T-helper 17 cell (primary cell): ENCODE data around the gene ZNF555. TPM values are rescaled to one million over a fixed set of nuclear protein-coding genes. Genes with fewer than 3 reads are reported as not detected.

Experiments
- ATAC-seq: fragments of 150-1000 bp; cut with Tn5 transposase; 2 replicates; pipeline ENCODE4 v1.10.0; 2021; ENCODE audit warnings: mild to moderate bottlenecking, moderate library complexity
- DNase-seq, 3 donors: peaks; one replicate each; pipeline versions ENCODE4 v3.0.0 to v3.0.0-alpha.2; 2020 to 2021
- H3K9me3 ChIP-seq: one replicate; pipeline ENCODE4 v1.7.0; 2013; ENCODE audit warnings: low read length, mild to moderate bottlenecking; ENCODE audit not compliant: control insufficient read depth, poor library complexity, severe bottlenecking
- H3K27ac Mint-ChIP-seq: one replicate; pipeline ENCODE4 v1.8.0; 2022; ENCODE audit warnings: mild to moderate bottlenecking, moderate library complexity, mixed read lengths
- H3K27me3 Mint-ChIP-seq: one replicate; pipeline ENCODE4 v1.8.0; 2022; ENCODE audit warnings: mixed read lengths
- H3K36me3 Mint-ChIP-seq: one replicate; pipeline ENCODE4 v1.8.0; 2022; ENCODE audit warnings: low read depth, mixed read lengths
- H3K4me1 Mint-ChIP-seq: one replicate; pipeline ENCODE4 v1.8.0; 2022; ENCODE audit warnings: mild to moderate bottlenecking, mixed read lengths
- H3K4me3 Mint-ChIP-seq: one replicate; pipeline ENCODE4 v1.8.0; 2022; ENCODE audit warnings: mild to moderate bottlenecking, moderate library complexity, mixed read lengths
- total RNA-seq, 4 donors: library from RNA in 2 of 4; stranded (reverse) in 2 of 4; gene quantifications; one replicate each; pipeline ENCODE4 v1.2.3 and lab custom pipeline; 2022 to 2026

The ZNF555 gene
- total RNA-seq, 2 donors from 2014 or later: 3.0 to 3.4 TPM

DNA sequence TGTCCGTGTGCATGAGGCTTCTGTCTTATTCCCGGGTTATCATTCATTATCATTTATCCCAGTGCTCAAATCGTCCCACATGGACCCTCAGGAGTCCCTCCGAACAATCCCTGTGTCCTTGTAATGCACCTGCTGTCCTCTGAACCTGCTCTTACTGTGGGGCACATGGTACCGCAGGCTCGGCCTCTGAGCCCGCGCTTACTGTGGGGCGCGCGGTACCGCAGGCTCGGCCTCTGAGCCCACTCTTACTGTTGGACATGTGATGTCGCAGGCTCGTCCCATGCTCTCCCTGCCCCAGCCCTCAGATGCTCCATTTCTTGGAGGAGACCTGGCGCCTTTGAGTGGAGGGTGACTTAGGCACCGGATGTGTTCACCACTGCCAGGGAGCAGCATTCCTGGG lies 38.4 kb upstream of the ZNF555 start:
- H3K27ac Mint-ChIP-seq: no peak overlapping the region
- DNase-seq: no peak
- H3K9me3 ChIP-seq: no peaks in the 10 kb centered on the region
- no peak overlapping the region for H3K4me3 Mint-ChIP-seq
- H3K4me1 Mint-ChIP-seq: peaks cover 6% of the 10 kb centered on the region
- H3K27me3 Mint-ChIP-seq: no peaks in the 10 kb centered on the region
- peaks cover 6% of the 10 kb centered on the region for H3K36me3 Mint-ChIP-seq
- ATAC-seq: no peak

- H3K4me3 Mint-ChIP-seq: no peak overlapping the region
- H3K27ac Mint-ChIP-seq: no peak overlapping the region
- ATAC-seq (no peak), DNase-seq (no peak)
- peaks cover 6% of the 10 kb centered on the region for H3K36me3 Mint-ChIP-seq
- no peaks in the 10 kb centered on the region for H3K27me3 Mint-ChIP-seq
- H3K9me3 ChIP-seq: no peaks in the 10 kb centered on the region
- H3K4me1 Mint-ChIP-seq: peaks cover 6% of the 10 kb centered on the region
Observed at GRCh38 chr19:2803486-2804155, 37.7 kb upstream of the ZNF555 start.

- no peak overlapping the region for H3K27ac Mint-ChIP-seq
- H3K36me3 Mint-ChIP-seq: peaks cover 9% of the 10 kb centered on the region
- no peak for ATAC-seq
- H3K27me3 Mint-ChIP-seq: no peaks in the 10 kb centered on the region
- no peaks in the 10 kb centered on the region for H3K9me3 ChIP-seq
- H3K4me1 Mint-ChIP-seq: peaks cover 6% of the 10 kb centered on the region
- H3K4me3 Mint-ChIP-seq: no peak overlapping the region
- DNase-seq: no peak
Observed at GRCh38 chr19:2804156-2805004, 36.9 kb upstream of the ZNF555 start.

- ATAC-seq: no peak
- Mint-ChIP-seq H3K27ac (no peak overlapping the region), H3K27me3 (no peaks in the 10 kb centered on the region), H3K4me3 (no peak overlapping the region), H3K36me3 (peaks cover 9% of the 10 kb centered on the region), H3K4me1 (peaks cover 6% of the 10 kb centered on the region)
- no peak for DNase-seq
- no peaks in the 10 kb centered on the region for H3K9me3 ChIP-seq
Observed at GRCh38 chr19:2805261-2805900, 35.9 kb upstream of the ZNF555 start.

GRCh38 chr19:2805991-2806649 lies 35.2 kb upstream of the ZNF555 start:
- no peaks in the 10 kb centered on the region for H3K27me3 Mint-ChIP-seq
- peaks cover 7% of the 10 kb centered on the region for H3K36me3 Mint-ChIP-seq
- no peaks in the 10 kb centered on the region for H3K9me3 ChIP-seq
- peaks cover 6% of the 10 kb centered on the region for H3K4me1 Mint-ChIP-seq
- DNase-seq (no peak), ATAC-seq (no peak)
- no peak overlapping the region for H3K27ac Mint-ChIP-seq
- H3K4me3 Mint-ChIP-seq: no peak overlapping the region

DNA sequence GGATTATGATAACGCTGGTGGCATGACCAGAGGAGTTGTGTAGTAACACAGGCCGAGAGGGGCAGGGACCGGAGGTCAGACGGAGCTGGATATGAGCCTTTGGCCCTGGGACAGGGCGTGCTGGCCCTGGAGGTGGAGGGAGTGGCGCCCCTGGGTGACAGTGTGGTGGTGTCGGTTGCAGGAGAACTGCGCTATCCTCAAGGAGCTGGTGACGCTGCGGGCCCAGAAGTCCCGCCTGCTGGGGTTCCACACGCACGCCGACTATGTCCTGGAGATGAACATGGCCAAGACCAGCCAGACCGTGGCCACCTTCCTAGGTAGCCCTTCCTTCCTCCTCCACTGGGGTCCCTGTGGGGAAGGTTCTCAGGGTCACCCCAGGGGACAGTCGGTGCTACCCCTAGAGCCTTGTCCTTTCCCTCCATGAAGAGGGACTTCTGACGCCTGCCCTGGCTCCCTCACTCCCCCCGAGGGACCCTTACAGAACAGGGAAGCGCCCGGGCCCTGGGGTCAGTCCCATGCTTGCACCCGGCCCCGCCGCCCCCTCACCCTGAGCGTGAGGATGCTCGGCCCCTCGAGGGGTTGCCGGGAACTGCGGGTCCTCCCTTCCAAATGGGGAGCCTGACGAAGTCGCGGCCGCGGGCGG lies 34.4 kb upstream of the ZNF555 start:
- DNase-seq: no peak
- no peak overlapping the region for H3K27ac Mint-ChIP-seq
- H3K4me1 Mint-ChIP-seq: peaks cover 5% of the 10 kb centered on the region
- H3K27me3 Mint-ChIP-seq: no peaks in the 10 kb centered on the region
- ATAC-seq: no peak
- H3K4me3 Mint-ChIP-seq: no peak overlapping the region
- peaks cover 7% of the 10 kb centered on the region for H3K36me3 Mint-ChIP-seq
- no peaks in the 10 kb centered on the region for H3K9me3 ChIP-seq

GRCh38 chr19:2807379-2808128 lies 33.7 kb upstream of the ZNF555 start:
- no peaks in the 10 kb centered on the region for H3K9me3 ChIP-seq
- peaks cover 2% of the 10 kb centered on the region for H3K4me1 Mint-ChIP-seq
- H3K27me3 Mint-ChIP-seq: no peaks in the 10 kb centered on the region
- no peak overlapping the region for H3K27ac Mint-ChIP-seq
- peaks cover 5% of the 10 kb centered on the region for H3K36me3 Mint-ChIP-seq
- ATAC-seq: no peak
- DNase-seq: no peak
- no peak overlapping the region for H3K4me3 Mint-ChIP-seq

GRCh38 chr19:2808129-2808941 lies 32.9 kb upstream of the ZNF555 start:
- no peak for DNase-seq
- no peaks in the 10 kb centered on the region for H3K27me3 Mint-ChIP-seq
- H3K4me3 Mint-ChIP-seq: no peak overlapping the region
- H3K27ac Mint-ChIP-seq: no peak overlapping the region
- no peak for ATAC-seq
- no peaks in the 10 kb centered on the region for H3K9me3 ChIP-seq
- H3K4me1 Mint-ChIP-seq: no peaks in the 10 kb centered on the region
- peaks cover 3% of the 10 kb centered on the region for H3K36me3 Mint-ChIP-seq

- H3K9me3 ChIP-seq: no peaks in the 10 kb centered on the region
- DNase-seq (no peak), ATAC-seq (no peak)
- no peaks in the 10 kb centered on the region for H3K4me1 Mint-ChIP-seq
- H3K36me3 Mint-ChIP-seq: peaks cover 3% of the 10 kb centered on the region
- no peaks in the 10 kb centered on the region for H3K27me3 Mint-ChIP-seq
- H3K4me3 Mint-ChIP-seq: no peak overlapping the region
- H3K27ac Mint-ChIP-seq: no peak overlapping the region
Observed at GRCh38 chr19:2809387-2810140, 31.7 kb upstream of the ZNF555 start.

- Mint-ChIP-seq H3K27ac (no peak overlapping the region), H3K36me3 (peaks cover 3% of the 10 kb centered on the region), H3K4me1 (no peaks in the 10 kb centered on the region), H3K27me3 (no peaks in the 10 kb centered on the region), H3K4me3 (no peak overlapping the region)
- DNase-seq (no peak), ATAC-seq (no peak)
- H3K9me3 ChIP-seq: no peaks in the 10 kb centered on the region
Observed at GRCh38 chr19:2810141-2811091, 30.9 kb upstream of the ZNF555 start.
